Neural cell (in vitro differentiated cells): ENCODE data around the gene ZNF593. TPM values are rescaled to one million over a fixed set of nuclear protein-coding genes. Genes with fewer than 3 reads are reported as not detected.

Source experiments
- H2AFZ ChIP-seq: fragments of 200-600, 300-800 bp; sonication (generic), shearing (Covaris generic); 2 replicates; pipeline ENCODE4 v1.6.0; 2014; ENCODE audit warnings: low read depth, mild to moderate bottlenecking, antibody characterized with exemption, low read length, moderate library complexity
- H3F3A ChIP-seq: fragments of 200-600 bp; shearing (Covaris generic); 2 replicates; pipeline ENCODE4 v1.6.1; 2016; ENCODE audit warnings: mild to moderate bottlenecking, moderate library complexity, mixed read lengths, antibody characterized with exemption, low read length; ENCODE audit not compliant: insufficient read depth, poor library complexity, severe bottlenecking
- H3K27ac ChIP-seq: fragments of 200-600, 300-800 bp; sonication (generic), shearing (Covaris generic); 2 replicates; pipeline ENCODE4 v1.5.1; 2014; ENCODE audit warnings: mild to moderate bottlenecking, low read length, moderate library complexity
- H3K27me3 ChIP-seq: fragments of 300-800, 200-600 bp; sonication (generic), shearing (Covaris generic); 2 replicates; pipeline ENCODE4 v1.6.0; 2014; ENCODE audit warnings: mild to moderate bottlenecking, low read depth, low read length, moderate library complexity; ENCODE audit not compliant: insufficient read depth
- H3K36me3 ChIP-seq: fragments of 300-800, 200-600 bp; sonication (generic), shearing (Covaris generic); 2 replicates; pipeline ENCODE4 v1.5.1; 2014; ENCODE audit warnings: mild to moderate bottlenecking, antibody characterized with exemption, low read length, moderate library complexity; ENCODE audit not compliant: insufficient read depth
- H3K4me2 ChIP-seq: fragments of 300-800, 200-600 bp; sonication (generic), shearing (Covaris generic); 2 replicates; pipeline ENCODE4 v1.6.0; 2014; ENCODE audit warnings: mild to moderate bottlenecking, low read length
- H3K4me3 ChIP-seq: fragments of 300-800, 200-600 bp; sonication (generic), shearing (Covaris generic); 2 replicates; pipeline ENCODE4 v1.5.1; 2014; ENCODE audit warnings: mild to moderate bottlenecking, low read length, moderate library complexity
- H3K79me2 ChIP-seq: fragments of 200-600 bp; shearing (Covaris generic); replicated peaks from 2 replicates; pipeline ENCODE4 v1.6.0; 2014; ENCODE audit warnings: mild to moderate bottlenecking, low read length, moderate library complexity; ENCODE audit not compliant: insufficient read depth
- H3K9ac ChIP-seq: fragments of 300-800, 200-600 bp; sonication (generic), shearing (Covaris generic); 2 replicates; pipeline ENCODE4 v1.6.1; 2016; ENCODE audit warnings: mild to moderate bottlenecking, low read length, mixed read lengths
- H3K9me2 ChIP-seq: fragments of 200-600 bp; shearing (Covaris generic); 2 replicates; pipeline ENCODE4 v1.6.1; 2016; ENCODE audit warnings: mild to moderate bottlenecking, low read length, mixed read lengths; ENCODE audit not compliant: insufficient read depth
- H3K9me3 ChIP-seq: fragments of 200-600, 300-800 bp; sonication (generic), shearing (Covaris generic); 2 replicates; pipeline ENCODE4 v1.6.1; 2016; ENCODE audit warnings: mild to moderate bottlenecking, mixed run types, low read length, moderate library complexity, mixed read lengths
- H4K20me1 ChIP-seq: fragments of 200-600 bp; shearing (Covaris generic); 2 replicates; pipeline ENCODE4 v1.6.1; 2016; ENCODE audit warnings: mild to moderate bottlenecking, mixed run types; ENCODE audit not compliant: insufficient read depth
- EP300 ChIP-seq: fragments of 450-650 bp; conservative IDR thresholded peaks from 2 replicates; pipeline ENCODE4 v1.6.1; 2014; ENCODE audit warnings: antibody characterized with exemption, mild to moderate bottlenecking, moderate library complexity; ENCODE audit not compliant: poor library complexity, severe bottlenecking
- EZH2 ChIP-seq: fragments of 200-600, 300-800 bp; shearing (Covaris generic), sonication (generic); IDR thresholded peaks from 2 replicates; pipeline ENCODE4 v1.6.1; 2014; ENCODE audit warnings: antibody characterized with exemption, low read length, borderline replicate concordance, mild to moderate bottlenecking; ENCODE audit not compliant: insufficient read depth, poor library complexity, severe bottlenecking
- MXI1 ChIP-seq: fragments of 450-650 bp; conservative IDR thresholded peaks from 2 replicates; pipeline ENCODE4 v1.6.1; 2014; ENCODE audit warnings: antibody characterized with exemption, mild to moderate bottlenecking; ENCODE audit not compliant: poor library complexity, severe bottlenecking
- POLR2AphosphoS5 ChIP-seq: IDR thresholded peaks from 2 replicates; pipeline ENCODE4 v1.6.1; 2012
- RAD21 ChIP-seq: fragments of 450-650 bp; conservative IDR thresholded peaks from 2 replicates; pipeline ENCODE4 v1.6.1; 2014; ENCODE audit warnings: antibody characterized with exemption, mild to moderate bottlenecking, moderate library complexity
- SMC3 ChIP-seq: fragments of 450-650 bp; conservative IDR thresholded peaks from 2 replicates; pipeline ENCODE4 v1.6.1; 2014; ENCODE audit warnings: antibody characterized with exemption, mild to moderate bottlenecking, moderate library complexity; ENCODE audit not compliant: poor library complexity
- TAF1 ChIP-seq: IDR thresholded peaks from 2 replicates; pipeline ENCODE4 v1.6.1; 2012; ENCODE audit warnings: low read depth
- polyA plus RNA-seq: library from polyadenylated mRNA; depleted of rRNA; stranded (reverse); fragments of >200 nt; gene quantifications from 2 replicates; pipeline ENCODE4 v1.2.3, GENCODE V29; 2014
- TF ChIP-seq, protein P1 (sequence below): IDR thresholded peaks from 2 replicates; pipeline ENCODE4 v1.6.1; 2012; ENCODE audit warnings: borderline replicate concordance
- TF ChIP-seq, protein P2 (sequence below): fragments of 450-650 bp; IDR thresholded peaks from 2 replicates; pipeline ENCODE4 v1.5.1; 2014; ENCODE audit warnings: antibody characterized with exemption, mild to moderate bottlenecking, moderate library complexity; ENCODE audit not compliant: poor library complexity, severe bottlenecking

ZNF593 gene
- polyA plus RNA-seq, 1 donor from 2014 or later = 25.0 TPM

DNA sequence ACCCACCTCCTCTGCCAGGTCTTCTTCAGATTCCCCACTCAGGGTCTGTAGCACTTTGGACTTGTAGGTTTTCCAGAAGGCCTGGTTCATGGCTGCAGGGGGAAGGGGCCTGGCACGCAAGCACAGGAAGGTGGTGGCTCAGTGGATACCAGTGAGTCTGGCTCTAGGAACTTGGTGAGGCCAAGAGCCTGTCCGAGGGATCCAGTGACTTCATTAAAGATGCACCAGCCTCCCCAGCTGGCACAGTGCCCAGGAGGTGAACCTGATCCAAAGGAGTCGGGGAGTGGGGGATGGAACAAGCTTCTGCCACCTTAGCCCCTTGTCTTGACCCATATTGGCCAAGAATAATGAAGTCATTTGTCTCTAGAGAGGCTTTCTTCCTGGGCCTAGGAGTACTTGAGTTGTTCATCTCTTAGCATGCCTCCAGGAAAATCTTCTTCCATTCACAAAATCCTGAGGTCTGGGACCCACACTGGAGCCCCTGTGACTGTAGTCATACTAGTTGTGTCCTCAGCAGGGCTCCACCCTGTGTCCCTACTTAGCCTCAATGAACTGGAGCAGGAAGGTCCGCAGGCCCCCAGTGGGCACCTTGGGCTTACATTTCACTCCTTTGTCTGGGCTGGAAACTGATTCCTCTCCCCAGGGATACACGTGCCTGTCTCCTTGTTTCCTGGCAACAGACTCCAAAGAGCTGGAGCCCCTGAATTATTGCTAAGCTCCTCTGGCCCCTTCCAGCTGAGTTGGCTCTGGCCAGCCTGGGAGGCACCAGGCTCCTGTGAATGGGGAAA, 1.1 kb upstream of the ZNF593 start, which contains the start of gene C1orf232:
Gene C1orf232, minus strand, starts transcription at position 554 of the 788 bp plus-strand sequence. Its CDS starts 464 bp downstream, at position 90.
- Histone ChIP-seq H3K9me3 (no peaks in the 10 kb centered on the region), H4K20me1 (no peaks in the 10 kb centered on the region), H3F3A (no peaks in the 10 kb centered on the region), H3K9me2 (no peaks in the 10 kb centered on the region), H2AFZ (peak within 1 kb of the TSS; percentile 95), H3K27ac (peak within 1 kb of the TSS; percentile 35), H3K27me3 (peaks cover 4% of the 10 kb centered on the region), H3K4me2 (peak within 1 kb of the TSS; percentile 82), H3K79me2 (no peaks in the 10 kb centered on the region), H3K4me3 (peak within 1 kb of the TSS; percentile 94), H3K36me3 (no peaks in the 10 kb centered on the region), H3K9ac (peak within 1 kb of the TSS; percentile 85)
- TF ChIP-seq RAD21 (no peak), POLR2AphosphoS5 (no peak), EP300 (no peak), SMC3 (no peak), EZH2 (no peak), MXI1 (no peak), TAF1 (no peak)
- TF ChIP-seq, protein P1, sequence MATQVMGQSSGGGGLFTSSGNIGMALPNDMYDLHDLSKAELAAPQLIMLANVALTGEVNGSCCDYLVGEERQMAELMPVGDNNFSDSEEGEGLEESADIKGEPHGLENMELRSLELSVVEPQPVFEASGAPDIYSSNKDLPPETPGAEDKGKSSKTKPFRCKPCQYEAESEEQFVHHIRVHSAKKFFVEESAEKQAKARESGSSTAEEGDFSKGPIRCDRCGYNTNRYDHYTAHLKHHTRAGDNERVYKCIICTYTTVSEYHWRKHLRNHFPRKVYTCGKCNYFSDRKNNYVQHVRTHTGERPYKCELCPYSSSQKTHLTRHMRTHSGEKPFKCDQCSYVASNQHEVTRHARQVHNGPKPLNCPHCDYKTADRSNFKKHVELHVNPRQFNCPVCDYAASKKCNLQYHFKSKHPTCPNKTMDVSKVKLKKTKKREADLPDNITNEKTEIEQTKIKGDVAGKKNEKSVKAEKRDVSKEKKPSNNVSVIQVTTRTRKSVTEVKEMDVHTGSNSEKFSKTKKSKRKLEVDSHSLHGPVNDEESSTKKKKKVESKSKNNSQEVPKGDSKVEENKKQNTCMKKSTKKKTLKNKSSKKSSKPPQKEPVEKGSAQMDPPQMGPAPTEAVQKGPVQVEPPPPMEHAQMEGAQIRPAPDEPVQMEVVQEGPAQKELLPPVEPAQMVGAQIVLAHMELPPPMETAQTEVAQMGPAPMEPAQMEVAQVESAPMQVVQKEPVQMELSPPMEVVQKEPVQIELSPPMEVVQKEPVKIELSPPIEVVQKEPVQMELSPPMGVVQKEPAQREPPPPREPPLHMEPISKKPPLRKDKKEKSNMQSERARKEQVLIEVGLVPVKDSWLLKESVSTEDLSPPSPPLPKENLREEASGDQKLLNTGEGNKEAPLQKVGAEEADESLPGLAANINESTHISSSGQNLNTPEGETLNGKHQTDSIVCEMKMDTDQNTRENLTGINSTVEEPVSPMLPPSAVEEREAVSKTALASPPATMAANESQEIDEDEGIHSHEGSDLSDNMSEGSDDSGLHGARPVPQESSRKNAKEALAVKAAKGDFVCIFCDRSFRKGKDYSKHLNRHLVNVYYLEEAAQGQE = no peak
- TF ChIP-seq, protein P2, sequence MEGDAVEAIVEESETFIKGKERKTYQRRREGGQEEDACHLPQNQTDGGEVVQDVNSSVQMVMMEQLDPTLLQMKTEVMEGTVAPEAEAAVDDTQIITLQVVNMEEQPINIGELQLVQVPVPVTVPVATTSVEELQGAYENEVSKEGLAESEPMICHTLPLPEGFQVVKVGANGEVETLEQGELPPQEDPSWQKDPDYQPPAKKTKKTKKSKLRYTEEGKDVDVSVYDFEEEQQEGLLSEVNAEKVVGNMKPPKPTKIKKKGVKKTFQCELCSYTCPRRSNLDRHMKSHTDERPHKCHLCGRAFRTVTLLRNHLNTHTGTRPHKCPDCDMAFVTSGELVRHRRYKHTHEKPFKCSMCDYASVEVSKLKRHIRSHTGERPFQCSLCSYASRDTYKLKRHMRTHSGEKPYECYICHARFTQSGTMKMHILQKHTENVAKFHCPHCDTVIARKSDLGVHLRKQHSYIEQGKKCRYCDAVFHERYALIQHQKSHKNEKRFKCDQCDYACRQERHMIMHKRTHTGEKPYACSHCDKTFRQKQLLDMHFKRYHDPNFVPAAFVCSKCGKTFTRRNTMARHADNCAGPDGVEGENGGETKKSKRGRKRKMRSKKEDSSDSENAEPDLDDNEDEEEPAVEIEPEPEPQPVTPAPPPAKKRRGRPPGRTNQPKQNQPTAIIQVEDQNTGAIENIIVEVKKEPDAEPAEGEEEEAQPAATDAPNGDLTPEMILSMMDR = no peak

DNA sequence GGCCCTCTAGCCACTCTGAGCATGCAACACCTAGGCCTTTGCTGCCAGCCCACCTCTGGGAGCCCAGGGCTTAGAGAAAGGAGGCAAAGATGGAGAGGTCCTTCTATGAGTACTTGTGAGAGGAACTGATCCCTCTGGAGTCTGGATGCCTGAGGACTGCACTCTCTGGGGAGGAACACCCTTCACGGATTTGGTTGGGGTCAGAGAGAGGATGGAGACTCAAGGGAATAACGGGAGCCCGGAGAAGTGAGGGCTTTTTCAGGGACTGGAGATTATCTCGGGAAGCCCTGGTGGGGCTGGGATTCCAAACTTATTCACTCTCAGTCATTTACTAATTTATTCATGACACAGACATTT, 532 bp upstream of the ZNF593 start:
- H3K4me3 ChIP-seq = peak overlapping the region; percentile 94
- H3K9me2 ChIP-seq = no peaks in the 10 kb centered on the region
- no peak overlapping the region for H2AFZ ChIP-seq
- no peaks in the 10 kb centered on the region for H3K27me3 ChIP-seq
- no peaks in the 10 kb centered on the region for H4K20me1 ChIP-seq
- no peak overlapping the region for H3K4me2 ChIP-seq
- no peaks in the 10 kb centered on the region for H3K36me3 ChIP-seq
- H3F3A ChIP-seq = no peaks in the 10 kb centered on the region
- H3K79me2 ChIP-seq = no peaks in the 10 kb centered on the region
- no peaks in the 10 kb centered on the region for H3K9me3 ChIP-seq
- peak overlapping the region; percentile 35 for H3K27ac ChIP-seq
- H3K9ac ChIP-seq = peak overlapping the region; percentile 85
- TF ChIP-seq, protein P2 = no peak
- TF ChIP-seq SMC3 (no peak), EZH2 (no peak)
- TF ChIP-seq, protein P1 = no peak
